Activated naive CD8-positive, alpha-beta T cell treated with anti-CD3 and anti-CD28 coated beads, Interleukin-2, amount 50 U/mL, for 16 hours (primary cell): ENCODE data around the gene EPHB1.

Experiments
- DNase-seq: peaks from one replicate; pipeline ENCODE4 v3.0.0-alpha.2; 2020; ENCODE audit warnings: low read depth, low spot score

EPHB1 gene

GRCh38 chr3:135128818-135129217 lies 333.8 kb downstream of the EPHB1 start:
- DNase-seq: no peak

GRCh38 chr3:135131290-135131689 lies 336.2 kb downstream of the EPHB1 start:
- DNase-seq: no peak

GRCh38 chr3:135133905-135134683 lies 339.0 kb downstream of the EPHB1 start:
- DNase-seq: no peak

GRCh38 chr3:135134684-135135075 lies 339.6 kb downstream of the EPHB1 start:
- DNase-seq: no peak

- no peak for DNase-seq
Observed at GRCh38 chr3:135135445-135135844, 340.4 kb downstream of the EPHB1 start.

GRCh38 chr3:135136361-135137100 lies 341.5 kb downstream of the EPHB1 start:
- DNase-seq: no peak

- no peak for DNase-seq
Observed at GRCh38 chr3:135137296-135137695, 342.2 kb downstream of the EPHB1 start.

- DNase-seq: no peak
Observed at GRCh38 chr3:135138776-135139175, 343.7 kb downstream of the EPHB1 start.

- DNase-seq: no peak
Observed at GRCh38 chr3:135140591-135140990, 345.5 kb downstream of the EPHB1 start.

GRCh38 chr3:135141160-135141559 lies 346.1 kb downstream of the EPHB1 start:
- no peak for DNase-seq

- no peak for DNase-seq
Observed at GRCh38 chr3:135141672-135142071, 346.6 kb downstream of the EPHB1 start.

- DNase-seq: no peak
Observed at GRCh38 chr3:135142530-135142929, 347.5 kb downstream of the EPHB1 start.

GRCh38 chr3:135143474-135143873 lies 348.4 kb downstream of the EPHB1 start:
- DNase-seq: no peak

- no peak for DNase-seq
Observed at GRCh38 chr3:135145581-135145980, 350.5 kb downstream of the EPHB1 start.

- no peak for DNase-seq
Observed at GRCh38 chr3:135147657-135148056, 352.6 kb downstream of the EPHB1 start.

- no peak for DNase-seq
Observed at GRCh38 chr3:135148398-135149020, 353.4 kb downstream of the EPHB1 start.

- no peak for DNase-seq
Observed at GRCh38 chr3:135149707-135150681, 354.9 kb downstream of the EPHB1 start.

GRCh38 chr3:135154186-135154585 lies 359.1 kb downstream of the EPHB1 start:
- no peak for DNase-seq

- DNase-seq: no peak
Observed at GRCh38 chr3:135155228-135155627, 360.2 kb downstream of the EPHB1 start.

- DNase-seq: no peak
Observed at GRCh38 chr3:135155791-135156190, 360.7 kb downstream of the EPHB1 start.

GRCh38 chr3:135157045-135157740 lies 362.1 kb downstream of the EPHB1 start:
- DNase-seq: no peak
